NCI-H146 treated with DMSO at 0.1 percent for 48 hours (cell line): ENCODE results near the gene TRABD2B.

Experiments
- DNase-seq: peaks from one replicate; lab custom pipeline; 2025; ENCODE audit not compliant: unreplicated experiment; lab: John Stamatoyannopoulos, UW

The TRABD2B gene

DNA sequence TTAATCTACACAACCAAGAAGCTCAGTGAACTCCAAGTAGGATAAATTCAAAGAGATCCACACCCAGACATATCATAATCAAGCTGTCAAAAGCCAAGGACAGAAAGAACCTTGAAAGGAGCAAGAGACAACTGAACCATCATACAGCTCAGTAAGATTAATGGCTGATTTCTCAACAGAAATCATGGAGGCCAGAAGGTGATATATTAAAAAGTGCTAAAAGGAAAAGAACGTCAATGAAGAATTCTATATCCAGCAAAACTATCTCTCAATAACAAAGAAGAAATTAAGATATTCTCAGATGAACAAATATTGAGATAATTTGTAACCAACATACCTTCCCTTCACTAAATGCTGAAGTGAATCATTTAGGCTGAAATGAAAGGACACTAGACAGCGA, 161.8 kb downstream of the TRABD2B start:
- DNase-seq, result no peak

DNA sequence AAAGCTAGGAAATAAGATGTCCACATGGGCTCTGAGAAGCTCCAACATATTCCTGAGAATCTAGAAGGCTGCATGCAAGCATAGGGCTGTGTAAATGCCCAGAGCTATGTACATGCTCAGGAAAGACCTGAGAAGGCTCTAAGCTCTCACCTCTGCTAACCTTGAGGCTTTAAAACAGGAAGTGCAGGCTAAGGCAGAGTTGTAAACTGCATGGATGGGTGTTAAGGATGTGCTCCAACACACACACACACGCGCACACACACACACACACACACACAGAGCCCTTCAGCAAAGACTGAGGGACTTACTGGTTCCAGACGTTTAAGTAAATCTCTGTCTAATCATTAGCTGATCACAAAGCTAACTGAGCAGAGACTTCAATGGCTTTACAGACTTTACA, 162.9 kb downstream of the TRABD2B start:
- DNase-seq, result no peak

DNA sequence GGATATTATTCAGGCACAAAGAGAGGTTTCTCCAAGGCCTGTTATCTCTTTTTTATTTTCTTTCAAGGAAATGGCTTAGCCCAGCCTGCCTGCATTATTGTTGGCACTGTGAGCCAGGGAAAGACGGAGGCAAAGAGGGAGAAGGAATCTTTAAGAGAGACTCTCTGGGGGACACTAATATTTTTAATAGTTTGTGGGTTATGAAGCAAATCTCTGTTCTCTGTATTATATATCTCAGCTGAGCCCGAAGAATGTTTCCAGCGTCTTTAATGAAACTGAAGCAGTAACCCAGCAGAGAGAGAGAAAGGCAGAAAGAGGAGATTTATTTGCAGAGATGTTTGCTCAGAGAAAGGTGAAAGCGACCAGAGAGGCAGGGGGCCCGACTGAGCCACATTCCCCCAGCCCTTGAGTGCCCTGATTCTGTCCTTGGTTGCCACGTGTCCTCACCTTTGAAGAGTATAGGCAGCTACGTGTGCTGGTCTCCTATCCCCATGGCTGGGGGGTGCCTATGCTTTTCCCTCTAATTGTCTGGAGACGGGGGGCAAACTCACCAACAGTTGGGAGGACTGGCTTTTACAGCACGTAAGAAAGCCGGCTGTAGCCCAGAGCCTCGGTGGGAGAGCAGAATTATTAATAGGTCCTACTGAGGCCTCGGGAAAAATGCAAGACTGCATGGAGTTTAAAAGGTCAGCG, 166.4 kb downstream of the TRABD2B start:
- DNase-seq, result no peak

DNA sequence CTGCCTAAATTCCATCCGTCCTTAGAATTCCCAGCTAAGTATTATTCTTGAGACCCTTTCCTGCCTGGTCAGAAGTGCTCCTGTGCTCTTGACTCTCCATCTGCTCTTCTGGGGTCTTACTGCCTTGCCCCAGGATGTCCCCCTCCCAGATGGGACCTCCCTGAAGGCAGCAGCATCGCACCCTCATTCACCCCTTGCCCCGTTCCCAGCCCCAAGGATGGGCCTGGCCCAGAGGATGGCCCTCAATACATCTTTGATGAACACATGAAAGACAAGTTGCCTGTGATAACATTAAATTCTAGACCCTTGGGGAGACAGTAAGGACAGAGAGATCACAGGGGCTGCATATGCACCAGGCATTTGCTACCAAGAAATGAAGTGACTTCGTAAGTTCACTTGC, 167.2 kb downstream of the TRABD2B start:
- DNase-seq, result no peak

DNA sequence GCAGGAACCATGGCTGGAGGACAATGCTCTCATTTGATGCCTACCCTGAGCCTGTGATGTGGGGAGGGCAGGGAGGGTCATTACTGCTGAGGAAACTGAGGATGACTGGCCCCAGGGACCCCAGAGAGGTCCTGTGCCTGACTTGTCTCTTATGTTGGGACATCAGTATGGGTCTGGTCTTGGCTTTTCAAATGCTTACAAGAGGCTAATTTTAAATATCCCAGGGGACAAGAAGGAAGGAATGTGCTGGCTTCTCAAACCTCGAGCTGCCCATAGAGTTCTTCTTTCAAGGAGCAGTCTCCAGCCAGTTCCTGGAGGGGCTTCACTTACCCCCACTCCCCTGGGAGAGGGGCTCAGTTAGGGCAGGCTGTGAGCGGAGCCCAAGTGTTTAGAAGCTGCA, 168.2 kb downstream of the TRABD2B start:
- no peak for DNase-seq

DNA sequence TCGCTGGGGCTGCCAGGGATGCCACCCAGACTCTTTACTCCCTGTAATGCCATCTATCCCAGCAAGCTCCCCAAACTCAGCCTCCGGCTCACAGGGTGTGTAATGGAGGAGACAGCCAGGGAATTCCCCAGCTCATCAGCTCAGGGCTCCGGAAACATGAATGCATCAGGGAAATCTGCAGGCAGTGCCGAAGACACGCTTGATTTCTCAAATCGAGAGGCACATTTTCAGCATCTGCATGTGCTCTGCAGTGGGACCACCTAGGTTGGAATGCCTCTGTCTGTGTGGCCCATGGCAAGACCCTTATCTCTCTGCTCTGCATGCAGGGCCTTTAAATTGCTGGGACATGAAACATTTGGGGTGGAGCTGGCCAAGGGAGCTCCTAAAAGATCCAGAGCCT, 170.1 kb downstream of the TRABD2B start:
- DNase-seq, result no peak

DNA sequence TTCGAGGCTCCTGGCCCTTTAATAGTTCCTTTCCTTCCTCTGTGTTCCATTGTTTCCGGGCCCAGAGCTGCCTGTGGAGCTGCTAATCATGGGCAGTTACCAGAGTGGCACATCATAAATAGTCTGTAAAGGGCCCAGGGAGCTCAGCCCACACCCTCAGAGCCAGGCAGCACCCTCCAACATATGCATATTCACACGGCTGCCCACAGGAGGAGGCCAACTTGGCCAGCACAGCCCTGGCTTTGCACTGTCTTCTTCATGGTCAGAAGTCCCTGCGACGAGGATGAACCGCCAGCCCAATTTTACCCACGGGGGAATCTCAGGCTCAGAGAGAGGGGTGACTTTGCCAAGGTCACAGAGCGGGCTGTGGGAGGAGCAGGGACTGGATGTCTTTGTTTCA, 172.5 kb downstream of the TRABD2B start:
- peak; percentile 0 for DNase-seq

DNA sequence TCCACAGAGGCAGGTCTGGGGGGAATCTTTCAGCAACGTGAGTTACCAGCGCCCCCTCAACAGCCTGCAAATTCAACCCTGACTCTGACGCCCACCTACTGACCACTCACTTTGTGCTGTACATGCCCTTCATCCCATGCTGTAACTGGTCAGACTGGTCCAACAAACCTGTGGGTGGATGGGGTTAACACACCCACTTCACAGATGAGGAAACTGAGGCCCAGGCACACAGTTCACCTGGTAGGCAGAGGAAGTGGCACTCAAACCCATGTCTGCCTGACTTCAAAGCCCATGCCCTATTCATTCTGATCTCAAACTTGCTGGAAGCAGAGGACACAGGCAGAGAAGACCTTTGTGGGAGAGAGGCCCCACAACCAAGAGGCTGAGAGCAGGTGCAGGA, 172.9 kb downstream of the TRABD2B start:
- DNase-seq, result no peak

DNA sequence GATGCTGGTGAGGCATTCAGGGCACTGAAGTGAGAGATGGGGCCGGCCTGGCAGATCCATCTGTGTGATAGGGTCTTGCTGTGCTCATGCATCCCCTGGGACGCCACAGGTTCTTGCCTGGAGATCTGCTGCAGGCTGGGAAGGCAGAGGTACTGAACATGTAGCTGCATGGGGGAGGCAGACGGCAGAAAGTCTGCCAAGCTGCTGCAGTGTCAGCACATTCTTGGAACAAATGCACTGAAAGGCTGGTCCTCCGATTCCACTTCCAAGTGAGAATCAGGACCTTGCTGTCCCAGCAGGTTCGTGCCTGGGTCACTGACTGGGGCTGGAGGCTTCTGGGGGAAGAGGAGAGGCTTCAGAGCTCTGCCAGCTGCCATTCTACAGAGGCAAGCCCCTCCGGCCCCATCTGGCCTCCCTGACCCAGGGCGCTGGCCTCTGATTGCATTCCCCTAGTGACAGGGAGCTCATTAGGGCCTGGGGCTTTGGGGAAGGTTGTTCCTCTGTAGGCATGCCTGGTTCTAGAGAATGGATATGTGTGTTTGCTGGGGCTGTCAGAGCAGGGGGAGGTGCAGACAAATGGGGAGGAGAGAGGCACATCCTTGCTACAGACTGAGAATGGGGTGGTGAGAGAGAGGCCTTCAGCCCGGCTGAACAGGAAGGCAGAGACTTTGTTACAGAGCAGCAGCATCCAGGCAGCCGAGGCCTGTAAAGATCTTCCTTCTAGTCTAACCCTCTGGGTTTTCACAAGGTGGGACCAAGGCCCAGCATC, 174.0 kb downstream of the TRABD2B start:
- DNase-seq, result no peak

DNA sequence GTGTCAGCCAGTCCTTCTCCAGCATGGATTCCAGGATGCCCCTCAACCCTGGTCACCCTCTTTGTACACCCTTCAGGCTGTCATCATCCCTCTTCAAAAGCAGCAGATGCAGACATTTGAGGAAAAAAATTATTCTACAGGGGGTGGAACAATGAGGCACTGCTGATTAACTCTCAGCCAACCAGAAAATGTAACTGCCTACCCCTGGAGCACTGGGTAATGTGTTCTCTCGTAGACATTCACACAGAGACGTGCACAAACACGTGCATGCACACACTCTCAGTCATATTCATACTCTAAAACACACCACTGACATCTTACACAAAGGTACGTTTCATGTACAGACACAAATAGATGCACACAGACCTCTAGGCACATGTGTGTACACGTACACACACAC, 175.4 kb downstream of the TRABD2B start:
- DNase-seq, result no peak

DNA sequence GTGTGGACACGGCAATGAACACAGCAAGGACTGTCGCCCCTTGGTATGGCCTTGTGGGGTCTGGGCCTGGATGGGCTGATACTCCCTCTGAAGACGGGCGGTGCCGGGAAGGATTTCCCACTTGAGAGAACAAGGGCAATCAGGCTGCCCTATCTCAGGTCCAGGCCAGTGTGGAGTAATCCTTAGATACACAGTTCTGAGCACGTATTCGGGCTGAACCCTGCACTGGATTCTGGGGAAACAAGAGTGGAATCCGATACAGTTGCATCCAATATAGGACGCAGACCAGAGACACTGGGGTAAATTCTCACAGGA, 177.7 kb downstream of the TRABD2B start:
- DNase-seq, result no peak

DNA sequence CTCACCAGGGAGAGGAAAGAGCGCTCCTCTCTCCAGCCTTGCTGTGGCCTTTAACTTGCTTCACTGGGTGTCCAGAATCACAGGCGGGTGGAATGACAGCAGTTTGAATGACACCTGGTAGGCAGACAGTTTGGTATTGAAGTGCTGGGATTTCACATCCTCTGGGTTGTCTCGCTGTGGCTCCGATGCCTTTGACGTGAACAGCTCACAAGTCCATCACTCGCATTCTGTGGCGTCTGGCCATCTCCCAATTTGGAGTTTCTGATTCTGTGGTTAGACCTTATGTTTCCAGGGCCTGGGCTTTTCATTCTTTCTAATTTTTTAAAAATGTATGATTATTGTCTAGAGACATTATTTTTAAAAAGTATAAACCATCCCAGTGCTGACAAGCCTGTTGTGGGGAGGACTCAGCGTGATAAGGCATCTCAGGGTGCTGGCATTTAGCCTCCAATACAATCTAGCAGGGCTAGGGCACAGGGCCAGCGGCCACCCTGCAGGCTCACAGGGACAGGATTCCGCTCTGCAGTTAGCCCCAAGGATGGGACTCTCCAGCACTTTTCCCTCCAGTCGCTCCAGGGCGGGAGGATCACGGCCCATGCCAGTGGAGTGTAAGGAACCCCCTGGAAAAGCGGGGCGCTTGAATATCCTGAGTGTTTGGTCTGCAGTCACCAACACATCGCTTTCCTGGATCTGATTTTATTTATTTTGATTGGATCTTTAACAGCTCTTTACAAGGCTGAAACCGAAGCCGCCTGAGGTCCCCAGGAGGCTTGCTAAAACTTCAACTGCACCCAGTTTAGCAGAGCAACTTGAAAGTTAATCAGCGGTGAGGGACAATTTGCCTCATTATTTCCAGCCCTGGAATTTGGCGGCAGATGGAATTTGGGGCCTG, 178.3 kb downstream of the TRABD2B start:
- no peak for DNase-seq

DNA sequence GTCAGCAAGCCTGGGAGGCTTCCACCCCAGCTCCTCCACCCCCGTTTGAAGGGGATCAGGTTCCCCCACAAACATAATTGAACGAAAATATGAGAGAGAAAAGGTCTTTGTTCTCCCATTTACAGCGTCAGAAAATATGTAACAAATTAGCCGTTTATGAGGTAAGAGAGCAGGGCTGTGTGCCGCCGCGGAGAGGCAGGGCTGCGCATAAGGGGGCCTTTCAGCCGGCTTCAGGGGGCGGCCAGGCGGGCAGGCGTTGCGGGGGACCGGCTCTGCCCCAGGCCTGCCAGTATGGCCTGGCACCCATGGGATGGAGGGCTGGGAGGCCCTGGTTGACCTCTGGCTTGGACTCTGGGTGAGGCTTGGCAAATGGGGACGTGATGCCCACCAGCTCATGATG, 179.3 kb downstream of the TRABD2B start:
- no peak for DNase-seq

DNA sequence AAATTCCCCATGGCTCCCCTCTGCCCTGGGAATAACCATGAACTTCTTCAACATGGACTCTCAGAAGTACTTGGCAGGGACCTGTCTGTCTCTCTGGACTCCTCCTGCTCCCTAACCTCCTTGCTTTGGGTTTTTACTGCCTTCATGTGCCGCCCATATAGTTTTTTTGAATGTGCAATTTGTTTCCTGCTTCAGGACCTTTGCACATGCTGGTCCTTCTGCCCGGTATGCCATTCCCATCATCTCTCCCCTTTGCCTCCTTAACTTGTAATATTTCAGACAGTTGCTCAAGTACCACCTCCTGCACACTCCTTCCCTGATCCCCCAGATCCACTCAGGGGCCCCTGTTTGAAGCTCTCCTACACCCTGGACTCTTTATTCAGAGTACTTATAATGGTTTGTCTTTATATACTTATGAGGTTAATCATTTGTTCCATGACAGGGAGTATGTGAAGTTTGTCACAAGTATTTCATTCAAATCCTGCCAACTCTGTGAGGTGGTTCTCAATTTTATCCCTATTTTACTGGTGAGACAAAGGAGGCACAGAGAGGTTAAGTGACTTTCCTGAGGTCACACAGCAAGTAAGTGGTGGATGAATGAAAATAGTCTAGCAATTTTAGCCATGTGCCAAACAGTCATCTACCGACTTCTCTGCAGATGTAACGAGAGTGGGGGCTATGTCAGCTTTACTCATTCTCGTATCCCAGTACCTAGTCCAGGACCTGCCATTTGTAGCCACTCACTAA, 180.7 kb downstream of the TRABD2B start:
- DNase-seq, result no peak

DNA sequence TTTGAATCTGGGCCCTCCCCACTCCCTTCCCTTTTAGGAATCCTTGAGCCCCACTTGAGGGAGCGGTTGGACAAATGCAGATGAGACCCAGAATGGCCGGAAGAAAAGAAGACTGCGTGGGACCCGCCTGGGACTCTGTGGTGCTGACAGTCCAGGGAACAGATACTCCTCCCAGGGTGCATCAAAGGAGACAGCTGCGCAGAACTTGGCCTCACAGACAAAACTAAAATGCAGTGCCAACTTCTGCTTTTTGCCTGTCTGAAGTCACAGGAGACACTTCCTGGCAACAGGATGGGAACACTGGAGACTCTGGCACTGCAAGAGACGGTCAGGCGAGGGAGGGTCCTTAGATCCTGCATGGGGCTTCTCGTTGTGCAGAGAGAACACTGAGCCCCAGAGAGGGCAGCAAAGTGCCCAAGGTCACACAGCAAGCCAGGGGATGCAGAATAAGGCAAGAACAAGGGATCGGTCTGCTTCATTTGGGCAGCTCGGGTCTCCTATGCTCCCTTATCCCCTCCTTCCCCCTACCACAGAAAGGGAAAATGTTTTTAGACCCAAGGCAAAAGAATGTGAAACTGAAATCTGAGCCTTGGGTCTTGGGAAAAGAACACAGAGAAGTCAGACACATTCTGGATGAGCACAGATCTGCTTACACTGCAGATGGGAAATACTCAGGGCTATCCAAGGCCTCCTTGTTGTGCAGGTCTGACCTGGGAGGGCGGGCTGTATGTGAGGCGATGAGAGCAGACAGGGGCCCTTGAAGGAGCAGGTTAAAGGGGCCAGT, 182.4 kb downstream of the TRABD2B start:
- no peak for DNase-seq

DNA sequence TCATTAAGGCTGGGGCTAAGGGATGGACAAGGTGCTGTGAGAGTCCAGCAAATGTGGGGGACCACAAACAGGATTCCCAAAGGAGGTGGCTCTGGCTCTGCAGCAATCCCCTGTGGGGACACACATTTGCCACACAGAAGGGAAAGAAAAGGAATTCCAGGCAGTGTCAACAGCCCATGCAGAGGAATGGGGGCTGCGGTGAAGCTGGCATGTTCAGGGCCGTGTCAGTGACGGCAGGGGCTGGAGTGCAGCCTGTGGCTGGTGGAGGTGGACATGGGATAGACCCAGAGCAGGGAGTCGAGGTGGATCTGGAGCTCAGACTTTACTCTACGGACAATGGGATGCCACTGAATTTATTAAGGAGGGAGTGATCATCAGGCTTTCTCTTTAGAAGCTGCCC, 183.2 kb downstream of the TRABD2B start:
- DNase-seq, result no peak

DNA sequence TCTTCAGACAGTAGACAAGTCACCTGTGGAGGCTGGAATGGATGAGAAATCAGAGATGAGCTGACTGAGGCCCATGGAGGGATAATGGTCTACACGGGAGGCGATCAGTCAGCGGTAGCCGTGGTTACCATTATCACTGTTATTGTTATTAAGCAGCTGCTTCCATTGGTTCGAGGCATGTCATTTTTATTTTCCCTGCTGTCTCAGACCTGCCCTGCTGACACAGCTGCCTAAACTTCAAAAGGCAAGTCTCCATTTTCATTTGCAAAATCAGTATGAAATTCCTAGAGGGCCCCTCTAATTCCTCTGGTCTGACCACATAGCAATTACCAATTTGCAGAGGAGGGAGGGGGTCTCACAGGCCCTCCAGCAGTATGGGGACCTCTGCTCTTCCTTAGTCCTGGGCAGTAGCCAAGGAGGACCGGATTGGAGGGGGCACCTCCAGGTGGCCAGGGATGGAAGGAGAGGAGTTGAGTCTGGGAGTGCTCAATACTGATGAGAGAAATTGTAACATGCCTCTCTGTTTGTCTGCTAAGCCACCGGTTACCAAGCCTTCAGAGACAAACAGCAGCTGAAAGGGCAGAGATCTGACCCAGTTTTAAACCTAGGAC, 184.2 kb downstream of the TRABD2B start:
- peak; percentile 65 for DNase-seq

DNA sequence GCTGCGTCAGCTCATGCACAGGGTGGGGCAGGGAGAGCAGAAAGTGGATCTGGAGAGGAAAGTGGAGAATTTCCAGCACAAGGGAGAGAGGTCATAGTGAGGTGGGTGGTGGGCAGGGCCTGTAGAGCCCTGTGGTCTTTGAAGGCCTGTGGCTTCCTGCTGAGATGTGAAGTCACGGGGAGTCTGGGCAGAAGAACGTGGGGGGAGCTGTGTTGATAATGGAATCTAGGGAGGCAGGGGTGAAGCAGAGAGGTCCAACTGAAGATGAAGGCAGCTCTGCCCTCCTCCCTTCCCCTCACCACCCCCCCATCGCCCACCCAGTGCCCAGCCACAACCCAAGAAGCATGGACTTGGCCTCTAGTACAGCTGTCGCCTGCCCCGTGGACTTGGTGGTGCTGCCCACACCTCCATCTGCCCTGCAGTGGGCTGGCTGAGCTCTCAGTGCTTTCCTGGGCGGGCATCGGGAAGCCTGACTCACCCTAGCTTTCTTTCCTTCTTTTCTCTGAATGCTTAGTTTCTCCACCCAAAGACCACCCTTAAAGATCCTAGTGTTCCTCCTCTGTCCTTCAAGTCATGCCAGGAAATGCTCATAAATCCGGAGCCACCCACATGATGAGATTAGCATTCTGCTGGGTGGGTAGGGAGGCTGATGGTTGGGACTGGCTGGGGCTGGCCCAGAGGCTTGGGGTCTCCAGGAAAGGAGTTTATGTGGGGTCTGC, 186.1 kb downstream of the TRABD2B start:
- DNase-seq, result no peak

DNA sequence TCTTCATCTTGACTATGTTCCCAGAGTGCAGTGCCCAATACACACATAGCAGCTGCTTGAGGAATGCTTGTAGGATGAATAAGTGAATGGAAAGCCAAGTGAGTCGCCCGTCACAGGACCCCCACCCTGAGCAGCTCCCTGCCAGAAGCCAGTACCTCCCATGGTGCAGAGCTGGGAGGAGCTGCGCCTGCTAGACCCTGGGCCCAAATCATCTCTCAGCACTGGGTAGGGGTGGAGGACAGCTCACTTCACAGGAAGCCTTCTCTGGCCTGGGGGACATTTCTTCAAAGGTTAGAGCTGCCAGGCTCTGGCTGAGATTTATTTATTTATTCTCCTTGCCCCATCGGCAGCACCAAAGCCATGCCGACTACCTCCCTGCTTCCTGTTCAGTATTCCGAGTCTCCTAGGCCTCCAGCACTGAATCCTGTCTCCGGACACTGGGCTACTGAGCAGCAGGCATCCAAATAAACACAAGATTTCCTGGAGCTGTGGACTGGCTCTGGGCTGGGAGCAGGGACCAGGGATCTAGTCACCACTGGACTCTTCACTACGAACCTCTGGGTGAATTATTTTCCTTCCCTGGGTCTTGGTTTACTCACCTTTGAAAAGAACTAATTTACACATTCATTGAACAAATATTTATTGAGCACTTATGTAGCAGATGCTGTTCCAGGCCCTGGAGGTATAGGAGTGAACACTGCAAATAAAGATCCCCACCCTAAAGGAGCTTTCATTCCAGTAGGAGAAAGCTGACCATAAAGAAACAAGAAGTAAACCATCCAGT, 187.7 kb downstream of the TRABD2B start:
- DNase-seq, result peak; percentile 73
